Measurements from ENCODE around the gene CACNB2.

Gene CACNB2

GRCh38 chr10:18230794-18231193 is 90.6 kb downstream of the CACNB2 start:
- no peak for DNase-seq (ENCODE audit: low read depth in 2 of 2)

- DNase-seq (ENCODE audit: low read depth in 2 of 2) = no peak
Observed at GRCh38 chr10:18231480-18231879, 91.3 kb downstream of the CACNB2 start.

- no peak for DNase-seq (ENCODE audit: low read depth in 2 of 2)
Observed at GRCh38 chr10:18233775-18234174, 93.6 kb downstream of the CACNB2 start.

- no peak for DNase-seq (ENCODE audit: low read depth in 2 of 2)
Observed at GRCh38 chr10:18235477-18235876, 95.3 kb downstream of the CACNB2 start.

GRCh38 chr10:18236756-18237155 is 96.5 kb downstream of the CACNB2 start:
- no peak for DNase-seq (ENCODE audit: low read depth in 2 of 2)

GRCh38 chr10:18238870-18239485 is 98.8 kb downstream of the CACNB2 start:
- DNase-seq (ENCODE audit: low read depth in 2 of 2) = no peak

GRCh38 chr10:18240185-18240882 is 100.1 kb downstream of the CACNB2 start:
- DNase-seq (ENCODE audit: low read depth in 2 of 2) = no peak

- no peak for DNase-seq (ENCODE audit: low read depth in 2 of 2)
Observed at GRCh38 chr10:18246967-18247366, 106.7 kb downstream of the CACNB2 start.

GRCh38 chr10:18252086-18252485 is 111.9 kb downstream of the CACNB2 start:
- no peak for DNase-seq (ENCODE audit: low read depth in 2 of 2)

- no peak for DNase-seq (ENCODE audit: low read depth in 2 of 2)
Observed at GRCh38 chr10:18254086-18254485, 113.9 kb downstream of the CACNB2 start.

- DNase-seq (ENCODE audit: low read depth in 2 of 2) = no peak
Observed at GRCh38 chr10:18254692-18255091, 114.5 kb downstream of the CACNB2 start.

GRCh38 chr10:18260310-18260922 is 120.2 kb downstream of the CACNB2 start:
- DNase-seq (ENCODE audit: low read depth in 2 of 2) = no peak

GRCh38 chr10:18261063-18261610 is 120.9 kb downstream of the CACNB2 start:
- no peak for DNase-seq (ENCODE audit: low read depth in 2 of 2)

GRCh38 chr10:18261768-18262231 is 121.6 kb downstream of the CACNB2 start:
- no peak for DNase-seq (ENCODE audit: low read depth in 2 of 2)

GRCh38 chr10:18264466-18265050 is 124.3 kb downstream of the CACNB2 start:
- no peak for DNase-seq (ENCODE audit: low read depth in 2 of 2)

GRCh38 chr10:18268005-18268404 is 127.8 kb downstream of the CACNB2 start:
- DNase-seq (ENCODE audit: low read depth in 2 of 2) = no peak

GRCh38 chr10:18271491-18271890 is 131.3 kb downstream of the CACNB2 start:
- DNase-seq (ENCODE audit: low read depth in 2 of 2) = no peak

- DNase-seq (ENCODE audit: low read depth in 2 of 2) = no peak
Observed at GRCh38 chr10:18273039-18273438, 132.8 kb downstream of the CACNB2 start.

GRCh38 chr10:18278181-18278580 is 138.0 kb downstream of the CACNB2 start:
- no peak for DNase-seq (ENCODE audit: low read depth in 2 of 2)

GRCh38 chr10:18279173-18279572 is 138.9 kb downstream of the CACNB2 start:
- no peak for DNase-seq (ENCODE audit: low read depth in 2 of 2)

GRCh38 chr10:18282094-18282493 is 141.9 kb downstream of the CACNB2 start:
- DNase-seq (ENCODE audit: low read depth in 2 of 2) = no peak

GRCh38 chr10:18290651-18291313 is 150.6 kb downstream of the CACNB2 start:
- DNase-seq (ENCODE audit: low read depth in 2 of 2) = no peak
